H9 (cell line): ENCODE data around the gene MAPKAPK3. TPM values are rescaled to one million over a fixed set of nuclear protein-coding genes. Genes with fewer than 3 reads are reported as not detected.

Source experiments
- DNase-seq: peaks from one replicate; pipeline ENCODE4 v3.0.0-alpha.2; 2017
- H2AFZ ChIP-seq: one replicate; pipeline ENCODE4 v1.6.1; 2013; ENCODE audit warnings: mild to moderate bottlenecking, low read length, control low read depth, moderate library complexity
- H2AK5ac ChIP-seq: 2 replicates; pipeline ENCODE4 v1.6.1; 2013; ENCODE audit warnings: low read length, control low read depth, mixed read lengths; ENCODE audit not compliant: insufficient read length
- H2BK120ac ChIP-seq: one replicate; pipeline ENCODE4 v1.6.1; 2013; ENCODE audit warnings: low read depth, mild to moderate bottlenecking, low read length, control low read depth, inconsistent platforms; ENCODE audit not compliant: poor library complexity, severe bottlenecking
- H2BK12ac ChIP-seq: 2 replicates; pipeline ENCODE4 v1.6.1; 2013; ENCODE audit warnings: low read length, control low read depth, mixed read lengths, low read depth; ENCODE audit not compliant: insufficient read length
- H2BK15ac ChIP-seq: 2 replicates; pipeline ENCODE4 v1.6.1; 2013; ENCODE audit warnings: low read depth, low read length, control low read depth
- H2BK20ac ChIP-seq: one replicate; pipeline ENCODE4 v1.6.1; 2013; ENCODE audit warnings: low read depth, mild to moderate bottlenecking, low read length, control low read depth, inconsistent platforms; ENCODE audit not compliant: poor library complexity, severe bottlenecking
- H2BK5ac ChIP-seq: 2 replicates; pipeline ENCODE4 v1.6.1; 2013; ENCODE audit warnings: low read length, control low read depth, mixed read lengths; ENCODE audit not compliant: insufficient read length
- H3K14ac ChIP-seq: 2 replicates; pipeline ENCODE4 v1.6.1; 2013; ENCODE audit warnings: low read length, control low read depth; ENCODE audit not compliant: insufficient read depth
- H3K18ac ChIP-seq: 2 replicates; pipeline ENCODE4 v1.6.1; 2013; ENCODE audit warnings: low read depth, mild to moderate bottlenecking, mixed read lengths, low read length, control low read depth; ENCODE audit not compliant: insufficient read length
- H3K23ac ChIP-seq: 2 replicates; pipeline ENCODE4 v1.6.1; 2013; ENCODE audit warnings: low read length, control low read depth, mixed read lengths, low read depth; ENCODE audit not compliant: insufficient read length
- H3K23me2 ChIP-seq: 2 replicates; pipeline ENCODE4 v1.6.1; 2013; ENCODE audit warnings: low read depth, mild to moderate bottlenecking, mixed read lengths, low read length, control low read depth; ENCODE audit not compliant: insufficient read length, poor library complexity, severe bottlenecking
- H3K27ac ChIP-seq: 2 replicates; pipeline ENCODE4 v1.5.1; 2013; ENCODE audit warnings: low read length, control low read depth, mixed read lengths, low read depth; ENCODE audit not compliant: insufficient read length
- H3K27me3 ChIP-seq: 2 replicates; pipeline ENCODE4 v1.6.1; 2013; ENCODE audit warnings: low read length, control low read depth, inconsistent platforms; ENCODE audit not compliant: insufficient read depth
- H3K4ac ChIP-seq: 2 replicates; pipeline ENCODE4 v1.6.1; 2013; ENCODE audit warnings: low read depth, mild to moderate bottlenecking, control low read depth, inconsistent platforms, low read length, moderate library complexity
- H3K4me1 ChIP-seq: 2 replicates; pipeline ENCODE4 v1.6.1; 2013; ENCODE audit warnings: low read length, control low read depth, inconsistent platforms; ENCODE audit not compliant: insufficient read depth
- H3K4me2 ChIP-seq: 2 replicates; pipeline ENCODE4 v1.6.1; 2013; ENCODE audit warnings: low read length, control low read depth, mixed read lengths; ENCODE audit not compliant: insufficient read length, insufficient read depth
- H3K56ac ChIP-seq: 2 replicates; pipeline ENCODE4 v1.6.1; 2013; ENCODE audit warnings: low read depth, mild to moderate bottlenecking, mixed read lengths, low read length, control low read depth; ENCODE audit not compliant: insufficient read length
- H3K79me1 ChIP-seq: 2 replicates; pipeline ENCODE4 v1.6.1; 2013; ENCODE audit warnings: low read depth, mild to moderate bottlenecking, moderate library complexity, low read length, control low read depth, inconsistent platforms; ENCODE audit not compliant: insufficient read depth, poor library complexity, severe bottlenecking
- H3K79me2 ChIP-seq: 2 replicates; pipeline ENCODE4 v1.6.1; 2013; ENCODE audit warnings: low read length, control low read depth, inconsistent platforms; ENCODE audit not compliant: insufficient read depth
- H3K9ac ChIP-seq: 2 replicates; pipeline ENCODE4 v1.6.1; 2013; ENCODE audit warnings: low read length, control low read depth, mixed read lengths; ENCODE audit not compliant: insufficient read length; ENCODE audit errors: extremely low read depth
- H3K9me3 ChIP-seq: one replicate; pipeline ENCODE4 v1.6.1; 2013; ENCODE audit warnings: low read depth, low read length, inconsistent platforms; ENCODE audit not compliant: control insufficient read depth
- H3T11ph ChIP-seq: one replicate; pipeline ENCODE4 v1.6.1; 2013; ENCODE audit warnings: mild to moderate bottlenecking, low read length, control low read depth, inconsistent platforms
- H4K20me1 ChIP-seq: one replicate; pipeline ENCODE4 v1.6.1; 2013; ENCODE audit not compliant: control insufficient read depth, insufficient read length, insufficient read depth
- H4K5ac ChIP-seq: 2 replicates; pipeline ENCODE4 v1.6.1; 2013; ENCODE audit warnings: low read depth, mild to moderate bottlenecking, mixed read lengths, low read length, control low read depth; ENCODE audit not compliant: insufficient read length
- H4K8ac ChIP-seq: replicated peaks from 2 replicates; pipeline ENCODE4 v1.6.1; 2013; ENCODE audit warnings: low read length, control low read depth, mixed read lengths, low read depth; ENCODE audit not compliant: insufficient read length
- H4K91ac ChIP-seq: 2 replicates; pipeline ENCODE4 v1.6.1; 2013; ENCODE audit warnings: low read depth, mild to moderate bottlenecking, moderate library complexity, mixed read lengths, low read length, control low read depth; ENCODE audit not compliant: insufficient read length
- H3K27ac Mint-ChIP-seq, 3 experiments: 2 replicates in 2 of 3; 3 replicates in 1 of 3; pipeline ENCODE4 v1.8.0; 2020 to 2021; ENCODE audit warnings: mixed read lengths in 3 of 3, mild to moderate bottlenecking in 1 of 3, moderate library complexity in 1 of 3
- H3K27me3 Mint-ChIP-seq: 2 replicates; pipeline ENCODE4 v1.8.0; 2021; ENCODE audit warnings: low read depth, mild to moderate bottlenecking, moderate library complexity, mixed read lengths
- H3K36me3 Mint-ChIP-seq, 3 experiments: 2 replicates in 2 of 3; 3 replicates in 1 of 3; pipeline ENCODE4 v1.8.0; 2020 to 2021; ENCODE audit warnings: low read depth in 3 of 3, mixed read lengths in 3 of 3; ENCODE audit not compliant: insufficient read depth in 1 of 3
- H3K4me1 Mint-ChIP-seq, 2 experiments: 2 replicates each; pipeline ENCODE4 v1.8.0; 2020; ENCODE audit warnings: mixed read lengths in 2 of 2
- H3K4me3 Mint-ChIP-seq, 2 experiments: 2 replicates in 1 of 2; 3 replicates in 1 of 2; pipeline ENCODE4 v1.8.0; 2020 to 2021; ENCODE audit warnings: mild to moderate bottlenecking in 2 of 2, mixed read lengths in 2 of 2, moderate library complexity in 1 of 2
- H3K9me3 Mint-ChIP-seq, 2 experiments: 2 replicates in 1 of 2; 3 replicates in 1 of 2; pipeline ENCODE4 v1.8.0; 2020; ENCODE audit warnings: mild to moderate bottlenecking in 2 of 2, mixed read lengths in 2 of 2, moderate library complexity in 1 of 2
- CTCF ChIP-seq: fragments of 200-600 bp; sonication (generic); conservative IDR thresholded peaks from 3 replicates; pipeline ENCODE4 v1.8.0; 2021; ENCODE audit warnings: antibody characterized with exemption, mild to moderate bottlenecking
- WGBS: extraction: QIAGEN DNeasy Blood & Tissue Kit; methylation state at CpG from one replicate; pipeline ENCODE4 v1.1.7; 2013; ENCODE audit warnings: missing lambda C conversion rate, low lambda C conversion rate, mixed read lengths; ENCODE audit not compliant: insufficient read length; ENCODE audit errors: extremely low coverage; 5-methylcytosine and 5-hydroxymethylcytosine counted together
- total RNA-seq: library from RNA; stranded (reverse); gene quantifications from 2 replicates; pipeline ENCODE4 v1.2.1, GENCODE V29; 2021

MAPKAPK3 gene
- total RNA-seq, 1 experiment from 2014 or later, result 57.9 TPM

GRCh38 chr3:50687127-50687751 is 70.3 kb downstream of the MAPKAPK3 start:
- H2AK5ac ChIP-seq, result no peak overlapping the region
- H3K4ac ChIP-seq, result no peak overlapping the region
- no peak overlapping the region for H3T11ph ChIP-seq
- H3K23me2 ChIP-seq, result no peaks in the 10 kb centered on the region
- H2BK5ac ChIP-seq, result no peak overlapping the region
- H3K27ac ChIP-seq, result no peak overlapping the region
- no peak overlapping the region for H3K14ac ChIP-seq
- H3K4me1 ChIP-seq, result peaks cover 3% of the 10 kb centered on the region; the same call in 1 of the 2 replicates
- H2BK15ac ChIP-seq, result no peak overlapping the region
- H2AFZ ChIP-seq, result no peak overlapping the region
- H4K8ac ChIP-seq, result no peak overlapping the region
- no peak overlapping the region for H2BK12ac ChIP-seq
- no peak overlapping the region for H3K4me2 ChIP-seq
- no peak overlapping the region for H4K91ac ChIP-seq
- H3K79me1 ChIP-seq, result no peaks in the 10 kb centered on the region
- no peak overlapping the region for H3K9ac ChIP-seq
- no peak overlapping the region for H4K5ac ChIP-seq
- Mint-ChIP-seq H3K36me3 (peaks cover 3 to 16% (median 12%) of the 10 kb centered on the region in 3 experiments), H3K27me3 (no peaks in the 10 kb centered on the region), H3K27ac (no peak overlapping the region), H3K4me3 (no peak overlapping the region), H3K4me1 (peaks cover 25 to 30% of the 10 kb centered on the region in 2 experiments), H3K9me3 (peaks cover 3 to 9% of the 10 kb centered on the region in 2 experiments; a peak in 3 of 5 replicates)
- no peak overlapping the region for H2BK120ac ChIP-seq
- no peaks in the 10 kb centered on the region for H3K9me3 ChIP-seq
- peaks cover 3% of the 10 kb centered on the region; the same call in 1 of the 2 replicates for H3K79me2 ChIP-seq
- no peak for TF ChIP-seq CTCF
- no peaks in the 10 kb centered on the region for H4K20me1 ChIP-seq
- WGBS, result no CpG with 5 or more reads among the region's 7 CpGs
- DNase-seq, result no peak
- H2BK20ac ChIP-seq, result no peak overlapping the region
- no peak overlapping the region for H3K23ac ChIP-seq
- no peak overlapping the region for H3K56ac ChIP-seq
- no peaks in the 10 kb centered on the region for H3K27me3 ChIP-seq
- H3K18ac ChIP-seq, result no peak overlapping the region
